ENCODE data around the gene LHFPL3.
"Not testable (repeated sequence)": the region's sequence is repeated elsewhere in the genome, so short reads cannot be mapped to it uniquely, and the experiment has no call there.

The LHFPL3 gene

DNA sequence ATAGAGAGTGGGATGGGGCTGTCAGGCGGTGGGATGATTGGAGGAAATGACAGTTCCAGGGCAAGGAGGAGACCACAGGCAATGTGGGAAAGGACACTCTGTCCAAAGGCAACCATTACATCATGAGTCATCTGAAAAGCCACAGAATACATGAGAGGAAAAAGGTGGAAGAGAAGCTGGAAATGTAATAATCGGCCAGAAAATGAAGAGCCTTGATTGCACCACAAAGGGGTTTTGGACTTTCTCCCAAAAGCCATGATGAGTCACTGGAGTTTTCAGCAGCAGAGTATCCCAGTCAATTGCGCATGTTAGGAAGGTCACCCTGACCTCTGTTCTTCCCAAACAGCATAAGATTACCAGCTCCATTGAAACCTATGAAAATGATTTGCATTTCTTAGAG is 222.0 kb downstream of the LHFPL3 start:
- Histone ChIP-seq H3K27me3 (ENCODE audit: control insufficient read depth, low read length) (no peaks in the 10 kb centered on the region), H4K20me1 (ENCODE audit: control insufficient read depth, insufficient read depth, low read depth, low read length) (no peaks in the 10 kb centered on the region), H3F3A (ENCODE audit: control insufficient read depth, insufficient read depth) (no peaks in the 10 kb centered on the region), H3K79me2 (ENCODE audit: control insufficient read depth, low read length) (no peaks in the 10 kb centered on the region), H3K27ac (ENCODE audit: low read depth, low read length) (no peak overlapping the region), H3K4me3 (ENCODE audit: low read length) (no peak overlapping the region), H3K36me3 (ENCODE audit: control insufficient read depth, low read length) (no peaks in the 10 kb centered on the region), H3K9me3 (ENCODE audit: control insufficient read depth, insufficient read depth, low read length) (no peaks in the 10 kb centered on the region), H3K4me2 (ENCODE audit: low read length) (no peak overlapping the region), H3K4me1 (ENCODE audit: control insufficient read depth, low read length) (no peaks in the 10 kb centered on the region), H3K9me2 (replicated peaks; ENCODE audit: control insufficient read depth, low read length) (no peaks in the 10 kb centered on the region)
- TF ChIP-seq, protein P1, sequence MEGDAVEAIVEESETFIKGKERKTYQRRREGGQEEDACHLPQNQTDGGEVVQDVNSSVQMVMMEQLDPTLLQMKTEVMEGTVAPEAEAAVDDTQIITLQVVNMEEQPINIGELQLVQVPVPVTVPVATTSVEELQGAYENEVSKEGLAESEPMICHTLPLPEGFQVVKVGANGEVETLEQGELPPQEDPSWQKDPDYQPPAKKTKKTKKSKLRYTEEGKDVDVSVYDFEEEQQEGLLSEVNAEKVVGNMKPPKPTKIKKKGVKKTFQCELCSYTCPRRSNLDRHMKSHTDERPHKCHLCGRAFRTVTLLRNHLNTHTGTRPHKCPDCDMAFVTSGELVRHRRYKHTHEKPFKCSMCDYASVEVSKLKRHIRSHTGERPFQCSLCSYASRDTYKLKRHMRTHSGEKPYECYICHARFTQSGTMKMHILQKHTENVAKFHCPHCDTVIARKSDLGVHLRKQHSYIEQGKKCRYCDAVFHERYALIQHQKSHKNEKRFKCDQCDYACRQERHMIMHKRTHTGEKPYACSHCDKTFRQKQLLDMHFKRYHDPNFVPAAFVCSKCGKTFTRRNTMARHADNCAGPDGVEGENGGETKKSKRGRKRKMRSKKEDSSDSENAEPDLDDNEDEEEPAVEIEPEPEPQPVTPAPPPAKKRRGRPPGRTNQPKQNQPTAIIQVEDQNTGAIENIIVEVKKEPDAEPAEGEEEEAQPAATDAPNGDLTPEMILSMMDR (IDR thresholded peaks at IDR 0.05; ENCODE audit: low read depth, low read length, poor library complexity, severe bottlenecking), result no peak
- no peak for TF ChIP-seq EZH2phosphoT487 (IDR thresholded peaks at IDR 0.05; ENCODE audit: borderline replicate concordance, low read length)

DNA sequence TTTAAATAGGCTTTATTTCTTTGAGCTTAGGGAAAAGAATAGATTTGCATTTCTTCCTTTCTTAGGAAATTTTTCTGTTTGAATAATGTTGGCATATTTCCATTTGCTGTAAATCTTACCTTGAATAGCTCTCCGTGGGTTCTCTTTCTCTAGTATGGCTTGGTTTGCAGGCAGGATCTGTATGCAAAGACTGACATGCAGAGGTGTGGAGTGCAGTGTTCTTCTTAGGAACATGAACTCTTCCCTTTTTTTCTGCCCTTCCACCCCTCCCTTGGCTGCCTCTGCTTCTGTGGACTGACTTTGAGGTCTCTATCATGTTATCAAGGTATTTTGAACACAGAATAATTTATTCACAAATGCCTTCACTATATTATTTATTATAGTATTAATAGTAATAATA is 222.8 kb downstream of the LHFPL3 start:
- H3F3A ChIP-seq (ENCODE audit: control insufficient read depth, insufficient read depth), result no peaks in the 10 kb centered on the region
- H3K27ac ChIP-seq (ENCODE audit: low read depth, low read length), result no peak overlapping the region
- no peaks in the 10 kb centered on the region for H3K9me3 ChIP-seq (ENCODE audit: control insufficient read depth, insufficient read depth, low read length)
- no peaks in the 10 kb centered on the region for H4K20me1 ChIP-seq (ENCODE audit: control insufficient read depth, insufficient read depth, low read depth, low read length)
- no peak overlapping the region for H3K4me2 ChIP-seq (ENCODE audit: low read length)
- H3K4me1 ChIP-seq (ENCODE audit: control insufficient read depth, low read length), result no peaks in the 10 kb centered on the region
- TF ChIP-seq EZH2phosphoT487 (IDR thresholded peaks at IDR 0.05; ENCODE audit: borderline replicate concordance, low read length), result no peak
- TF ChIP-seq, protein P1 (IDR thresholded peaks at IDR 0.05; ENCODE audit: low read depth, low read length, poor library complexity, severe bottlenecking), result no peak
- no peaks in the 10 kb centered on the region for H3K79me2 ChIP-seq (ENCODE audit: control insufficient read depth, low read length)
- H3K9me2 ChIP-seq (replicated peaks; ENCODE audit: control insufficient read depth, low read length), result no peaks in the 10 kb centered on the region
- no peaks in the 10 kb centered on the region for H3K36me3 ChIP-seq (ENCODE audit: control insufficient read depth, low read length)
- no peak overlapping the region for H3K4me3 ChIP-seq (ENCODE audit: low read length)
- H3K27me3 ChIP-seq (ENCODE audit: control insufficient read depth, low read length), result no peaks in the 10 kb centered on the region

DNA sequence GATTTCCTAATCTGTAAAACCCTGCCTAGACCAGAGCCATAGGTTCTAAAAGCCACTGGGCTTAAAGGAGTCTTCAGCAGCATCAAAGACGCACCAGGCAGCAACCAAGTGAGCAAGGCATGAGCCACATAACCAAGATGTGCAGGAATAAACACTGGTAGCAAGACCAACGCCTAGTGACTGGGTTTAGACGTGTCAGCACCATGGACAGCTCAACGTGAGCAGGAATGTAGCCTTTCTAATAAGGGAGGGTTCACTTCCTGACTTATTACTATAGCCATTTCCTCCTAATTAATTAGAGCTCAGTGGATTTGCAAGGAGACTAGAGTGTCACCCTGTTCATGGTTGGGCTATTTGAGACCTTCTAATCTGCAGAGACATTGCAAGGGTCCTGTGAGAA is 223.7 kb downstream of the LHFPL3 start:
- H3K27me3 ChIP-seq (ENCODE audit: control insufficient read depth, low read length), result no peaks in the 10 kb centered on the region
- TF ChIP-seq, protein P1 (IDR thresholded peaks at IDR 0.05; ENCODE audit: low read depth, low read length, poor library complexity, severe bottlenecking), result no peak
- no peak for TF ChIP-seq EZH2phosphoT487 (IDR thresholded peaks at IDR 0.05; ENCODE audit: borderline replicate concordance, low read length)
- no peak overlapping the region for H3K4me2 ChIP-seq (ENCODE audit: low read length)
- H3K36me3 ChIP-seq (ENCODE audit: control insufficient read depth, low read length), result no peaks in the 10 kb centered on the region
- no peak overlapping the region for H3K4me3 ChIP-seq (ENCODE audit: low read length)
- H4K20me1 ChIP-seq (ENCODE audit: control insufficient read depth, insufficient read depth, low read depth, low read length), result no peaks in the 10 kb centered on the region
- H3K27ac ChIP-seq (ENCODE audit: low read depth, low read length), result no peak overlapping the region
- H3F3A ChIP-seq (ENCODE audit: control insufficient read depth, insufficient read depth), result no peaks in the 10 kb centered on the region
- no peaks in the 10 kb centered on the region for H3K79me2 ChIP-seq (ENCODE audit: control insufficient read depth, low read length)
- H3K9me2 ChIP-seq (replicated peaks; ENCODE audit: control insufficient read depth, low read length), result no peaks in the 10 kb centered on the region
- H3K4me1 ChIP-seq (ENCODE audit: control insufficient read depth, low read length), result no peaks in the 10 kb centered on the region
- H3K9me3 ChIP-seq (ENCODE audit: control insufficient read depth, insufficient read depth, low read length), result no peaks in the 10 kb centered on the region

DNA sequence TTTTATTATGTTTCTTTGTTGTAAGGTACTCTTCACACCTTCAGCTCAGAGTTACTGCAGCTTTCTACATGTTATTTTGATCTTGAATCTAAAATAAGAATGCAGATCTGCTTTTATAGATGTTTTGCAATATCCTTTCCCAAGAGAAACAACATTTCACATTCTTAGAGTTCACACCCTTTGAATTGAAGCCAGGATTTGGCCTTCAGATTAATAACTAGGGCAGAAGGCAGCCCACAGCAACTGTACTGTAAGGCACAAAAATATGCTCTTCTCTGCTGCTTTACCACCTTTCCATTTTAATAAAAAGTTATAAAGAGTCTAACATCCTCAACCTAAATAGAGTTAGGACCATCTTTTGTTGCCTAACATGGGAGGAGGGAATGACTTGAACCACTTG is 224.7 kb downstream of the LHFPL3 start:
- no peaks in the 10 kb centered on the region for H3K4me1 ChIP-seq (ENCODE audit: control insufficient read depth, low read length)
- H3K36me3 ChIP-seq (ENCODE audit: control insufficient read depth, low read length), result no peaks in the 10 kb centered on the region
- H3K4me2 ChIP-seq (ENCODE audit: low read length), result no peak overlapping the region
- no peak for TF ChIP-seq EZH2phosphoT487 (IDR thresholded peaks at IDR 0.05; ENCODE audit: borderline replicate concordance, low read length)
- TF ChIP-seq, protein P1 (IDR thresholded peaks at IDR 0.05; ENCODE audit: low read depth, low read length, poor library complexity, severe bottlenecking), result no peak
- H3K27me3 ChIP-seq (ENCODE audit: control insufficient read depth, low read length), result no peaks in the 10 kb centered on the region
- H4K20me1 ChIP-seq (ENCODE audit: control insufficient read depth, insufficient read depth, low read depth, low read length), result no peaks in the 10 kb centered on the region
- no peaks in the 10 kb centered on the region for H3K79me2 ChIP-seq (ENCODE audit: control insufficient read depth, low read length)
- no peaks in the 10 kb centered on the region for H3K9me2 ChIP-seq (replicated peaks; ENCODE audit: control insufficient read depth, low read length)
- H3K9me3 ChIP-seq (ENCODE audit: control insufficient read depth, insufficient read depth, low read length), result no peaks in the 10 kb centered on the region
- H3F3A ChIP-seq (ENCODE audit: control insufficient read depth, insufficient read depth), result no peaks in the 10 kb centered on the region
- no peak overlapping the region for H3K4me3 ChIP-seq (ENCODE audit: low read length)
- no peak overlapping the region for H3K27ac ChIP-seq (ENCODE audit: low read depth, low read length)

DNA sequence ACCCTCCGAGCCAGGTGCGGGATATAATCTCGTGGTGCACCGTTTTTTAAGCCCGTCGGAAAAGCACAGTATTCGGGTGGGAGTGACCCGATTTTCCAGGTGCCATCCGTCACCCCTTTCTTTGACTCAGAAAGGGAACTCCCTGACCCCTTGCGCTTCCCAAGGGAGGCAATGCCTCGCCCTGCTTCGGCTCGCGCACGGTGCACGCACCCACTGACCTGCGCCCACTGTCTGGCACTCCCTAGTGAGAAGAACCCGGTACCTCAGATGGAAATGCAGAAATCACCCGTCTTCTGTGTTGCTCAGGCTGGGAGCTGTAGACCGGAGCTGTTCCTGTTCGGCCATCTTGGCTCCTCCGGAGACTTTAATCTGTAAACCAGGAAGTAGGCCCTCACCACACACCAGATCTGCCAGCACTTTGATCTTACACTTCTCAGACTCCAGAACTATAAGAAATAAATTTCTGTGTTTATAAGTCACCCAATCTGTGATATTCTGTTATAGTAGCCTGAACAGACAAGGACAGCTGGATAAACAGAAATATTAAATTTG is 235.0 kb downstream of the LHFPL3 start:
- not testable (repeated sequence) for H3K27ac ChIP-seq (ENCODE audit: low read depth, low read length); H3K79me2 ChIP-seq (ENCODE audit: control insufficient read depth, low read length); H3K4me3 ChIP-seq (ENCODE audit: low read length); H3K4me1 ChIP-seq (ENCODE audit: control insufficient read depth, low read length); H3K9me2 ChIP-seq (replicated peaks; ENCODE audit: control insufficient read depth, low read length); H3K27me3 ChIP-seq (ENCODE audit: control insufficient read depth, low read length); H4K20me1 ChIP-seq (ENCODE audit: control insufficient read depth, insufficient read depth, low read depth, low read length); H3K9me3 ChIP-seq (ENCODE audit: control insufficient read depth, insufficient read depth, low read length); H3F3A ChIP-seq (ENCODE audit: control insufficient read depth, insufficient read depth); H3K36me3 ChIP-seq (ENCODE audit: control insufficient read depth, low read length); H3K4me2 ChIP-seq (ENCODE audit: low read length)
